Esophagus muscularis mucosa (tissue), 4 donors: ENCODE measurements around the gene KMT2B.

ENCODE experiments used
- EP300 ChIP-seq: sonication (generic); formaldehyde crosslinking; IDR thresholded peaks from one replicate; pipeline ENCODE4 v1.6.1; 2017; ENCODE audit warnings: antibody characterized with exemption
- POLR2A ChIP-seq: fragments of 450-650 bp; IDR thresholded peaks from one replicate; pipeline ENCODE4 v1.6.1; 2017; ENCODE audit warnings: antibody characterized with exemption, moderate library complexity, mild to moderate bottlenecking, low read depth
- POLR2AphosphoS5 ChIP-seq, 2 donors: sonication (generic); formaldehyde crosslinking; IDR thresholded peaks; one replicate each; pipeline ENCODE4 v1.6.1; 2017; ENCODE audit warnings: antibody characterized with exemption in 2 of 2
- TF ChIP-seq, protein P1 (sequence below), 3 experiments: fragments of 200-600 bp in 2 of 3; fragments of 450-650 bp in 1 of 3; sonication (generic) in 2 of 3; IDR thresholded peaks; one replicate each; pipeline ENCODE4 v1.5.1; 2017 to 2019; ENCODE audit warnings: antibody characterized with exemption in 3 of 3, mild to moderate bottlenecking in 2 of 3, moderate library complexity in 1 of 3

- TF ChIP-seq, protein P1, sequence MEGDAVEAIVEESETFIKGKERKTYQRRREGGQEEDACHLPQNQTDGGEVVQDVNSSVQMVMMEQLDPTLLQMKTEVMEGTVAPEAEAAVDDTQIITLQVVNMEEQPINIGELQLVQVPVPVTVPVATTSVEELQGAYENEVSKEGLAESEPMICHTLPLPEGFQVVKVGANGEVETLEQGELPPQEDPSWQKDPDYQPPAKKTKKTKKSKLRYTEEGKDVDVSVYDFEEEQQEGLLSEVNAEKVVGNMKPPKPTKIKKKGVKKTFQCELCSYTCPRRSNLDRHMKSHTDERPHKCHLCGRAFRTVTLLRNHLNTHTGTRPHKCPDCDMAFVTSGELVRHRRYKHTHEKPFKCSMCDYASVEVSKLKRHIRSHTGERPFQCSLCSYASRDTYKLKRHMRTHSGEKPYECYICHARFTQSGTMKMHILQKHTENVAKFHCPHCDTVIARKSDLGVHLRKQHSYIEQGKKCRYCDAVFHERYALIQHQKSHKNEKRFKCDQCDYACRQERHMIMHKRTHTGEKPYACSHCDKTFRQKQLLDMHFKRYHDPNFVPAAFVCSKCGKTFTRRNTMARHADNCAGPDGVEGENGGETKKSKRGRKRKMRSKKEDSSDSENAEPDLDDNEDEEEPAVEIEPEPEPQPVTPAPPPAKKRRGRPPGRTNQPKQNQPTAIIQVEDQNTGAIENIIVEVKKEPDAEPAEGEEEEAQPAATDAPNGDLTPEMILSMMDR (IDR thresholded peaks at IDR 0.05) = no peak
- TF ChIP-seq EP300 (no peak), POLR2A (no peak), POLR2AphosphoS5 (IDR thresholded peaks at IDR 0.05) (no peak)
Measured at GRCh38 chr19:35713904-35714495, 3.8 kb upstream of the KMT2B start.
